ENCODE results near the gene CRIP1.

The CRIP1 gene

DNA sequence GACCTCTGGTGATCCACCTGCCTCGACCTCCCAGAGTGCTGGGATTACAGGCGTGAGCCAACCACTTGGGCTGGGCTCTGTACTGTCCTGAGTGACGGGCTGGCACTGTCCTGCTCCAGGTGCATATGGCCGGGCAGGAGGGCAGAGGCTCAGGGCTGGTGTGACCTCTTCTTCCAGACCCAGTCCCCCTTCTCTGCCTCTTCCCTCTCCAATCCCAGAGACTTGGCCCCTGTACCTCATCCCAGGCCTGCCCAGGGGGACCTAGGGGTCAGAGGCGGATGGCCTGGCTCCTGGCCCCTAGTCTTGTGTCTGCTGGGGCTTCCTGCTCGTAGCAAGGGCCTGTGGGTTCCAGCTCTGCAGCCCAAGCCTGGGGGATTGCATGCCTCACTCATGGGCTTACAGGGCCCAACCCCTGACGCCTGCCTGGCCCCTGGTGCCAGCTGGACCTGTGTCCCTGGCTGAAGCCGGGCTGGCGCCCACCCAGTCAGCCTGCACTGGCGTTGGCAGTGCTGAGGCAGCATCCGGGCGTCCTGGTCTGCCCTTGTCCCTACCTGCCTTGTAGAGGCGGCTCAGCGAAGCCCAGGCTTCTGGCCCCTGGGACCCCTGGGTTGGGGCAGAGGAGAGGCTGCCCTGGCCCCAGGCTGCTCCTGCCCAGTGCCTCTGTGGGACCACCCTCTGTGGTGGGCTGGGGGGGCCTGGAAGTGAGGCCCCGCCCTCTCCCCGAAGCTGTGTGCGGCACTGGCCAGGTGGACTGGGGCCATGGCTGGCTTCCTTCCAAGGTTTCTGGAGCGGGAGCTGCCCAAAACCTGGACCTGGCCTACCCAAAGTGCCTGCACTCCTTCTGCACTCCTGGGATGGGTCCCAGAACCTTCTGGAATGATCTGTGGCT is 8.7 kb downstream of the CRIP1 start:
- no peak for DNase-seq

DNA sequence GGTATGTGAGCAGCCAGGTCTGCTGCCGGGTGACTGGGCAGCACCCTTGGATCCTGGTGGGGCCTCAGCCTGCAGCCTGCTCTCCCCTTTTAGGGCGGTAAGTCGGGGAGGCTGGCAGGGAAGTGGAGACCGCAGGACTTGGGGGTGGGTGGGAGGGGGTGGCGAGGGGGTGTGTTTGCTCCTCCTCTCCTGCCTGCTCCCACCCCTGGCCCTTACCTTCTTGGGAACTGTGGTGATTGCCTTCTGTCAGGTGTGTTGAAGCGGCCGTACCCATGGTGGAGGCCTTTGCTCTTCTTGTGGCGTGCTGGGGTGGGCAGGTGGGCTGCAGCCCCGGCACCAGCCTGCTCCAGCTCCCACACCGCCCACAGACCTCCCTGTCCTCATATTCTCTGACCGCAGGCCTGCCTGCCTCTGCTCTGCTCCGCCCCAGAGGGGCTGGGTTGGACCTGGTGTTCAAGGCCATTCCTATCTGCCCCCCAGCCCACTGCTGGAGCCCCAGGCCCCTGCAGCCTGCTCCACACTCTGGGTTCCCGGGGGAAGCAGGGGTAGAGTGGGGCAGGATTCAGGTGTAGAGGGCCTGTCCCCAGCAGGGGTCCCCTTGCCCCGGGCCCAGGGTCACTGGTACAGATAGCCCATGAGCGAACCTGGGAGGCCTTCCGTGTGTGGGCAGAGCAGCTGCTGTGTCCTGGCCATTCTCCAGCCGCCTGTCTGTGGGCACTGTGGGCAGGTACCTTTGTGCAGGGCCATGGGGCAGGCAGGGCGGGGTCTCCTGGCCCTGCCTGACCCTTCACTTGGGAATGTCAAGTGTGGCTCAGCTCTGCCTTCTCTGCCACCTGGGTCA is 9.5 kb downstream of the CRIP1 start:
- no peak for DNase-seq

DNA sequence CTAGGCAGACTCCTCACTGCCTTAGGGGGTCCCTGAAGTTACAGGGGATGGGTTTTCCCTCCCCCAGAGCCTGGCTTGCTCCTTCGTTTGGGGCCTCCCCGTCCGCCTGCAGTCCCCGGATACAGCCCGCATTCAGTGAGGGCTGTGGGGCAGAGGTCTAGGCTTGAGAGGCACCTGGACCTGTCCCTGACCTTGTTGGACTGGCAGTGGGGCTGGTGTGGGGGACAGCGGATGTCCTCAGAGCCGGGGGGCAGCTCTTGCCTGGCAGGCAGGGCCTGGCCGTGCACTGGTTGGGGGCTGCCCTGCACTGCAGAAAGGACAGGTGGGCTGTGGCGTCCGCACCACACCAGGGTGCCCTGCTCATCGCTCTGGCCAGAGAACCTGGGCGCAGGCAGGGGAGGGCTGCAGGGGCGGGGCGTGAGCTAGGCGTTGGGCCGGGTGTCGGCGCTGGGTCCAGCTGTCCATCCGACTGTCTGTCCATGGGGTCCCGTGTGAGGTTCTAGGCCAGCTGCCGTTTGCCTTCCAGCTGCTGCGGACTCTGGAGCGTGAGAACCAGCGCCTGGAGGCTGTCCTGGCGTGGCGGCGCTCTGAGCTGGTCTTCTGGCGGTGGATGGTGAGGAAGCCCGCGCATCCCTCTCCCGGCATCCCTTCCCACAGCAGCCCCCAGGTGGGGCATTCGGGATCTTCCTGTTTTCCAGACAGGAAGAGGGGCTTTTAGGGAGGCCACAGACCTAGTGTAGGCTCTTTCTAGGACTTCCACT is 10.3 kb downstream of the CRIP1 start:
- DNase-seq, result no peak

DNA sequence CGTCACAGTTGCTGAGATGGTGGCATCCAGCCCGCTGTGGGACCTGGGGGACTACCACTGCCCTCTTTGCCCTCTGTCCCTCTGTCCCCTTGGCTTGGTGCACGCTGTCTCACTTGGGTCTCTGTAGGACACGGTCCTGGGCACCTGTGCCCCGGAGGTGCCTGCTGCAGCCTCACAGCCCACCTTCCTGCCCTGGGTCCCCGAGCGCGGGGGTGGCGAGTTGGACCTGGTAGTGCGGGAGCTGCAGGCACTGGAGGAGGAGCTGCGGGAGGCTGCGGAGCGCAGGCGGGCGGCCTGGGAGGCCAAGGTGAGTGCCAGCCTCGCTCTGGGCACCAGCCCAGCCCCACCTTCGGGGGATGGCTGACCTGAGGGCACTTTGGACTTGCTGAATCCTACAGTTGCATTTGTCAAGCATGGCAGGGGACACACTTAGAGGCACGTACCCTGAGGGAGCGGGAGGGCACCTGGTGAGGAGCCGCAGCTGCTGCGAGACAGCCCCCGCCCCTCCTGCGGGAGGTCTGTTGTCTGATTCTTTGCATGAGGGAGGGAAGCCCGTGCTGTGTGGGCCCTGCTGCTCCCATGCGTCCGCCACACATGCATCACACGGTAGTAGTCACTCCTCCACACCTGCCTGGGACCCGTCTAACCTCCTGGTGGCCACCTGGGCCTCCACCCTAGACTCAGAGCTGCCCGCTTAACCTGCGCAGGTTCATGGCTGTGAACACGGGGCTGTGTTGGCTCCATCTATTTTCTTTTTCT is 11.2 kb downstream of the CRIP1 start:
- DNase-seq, result no peak

DNA sequence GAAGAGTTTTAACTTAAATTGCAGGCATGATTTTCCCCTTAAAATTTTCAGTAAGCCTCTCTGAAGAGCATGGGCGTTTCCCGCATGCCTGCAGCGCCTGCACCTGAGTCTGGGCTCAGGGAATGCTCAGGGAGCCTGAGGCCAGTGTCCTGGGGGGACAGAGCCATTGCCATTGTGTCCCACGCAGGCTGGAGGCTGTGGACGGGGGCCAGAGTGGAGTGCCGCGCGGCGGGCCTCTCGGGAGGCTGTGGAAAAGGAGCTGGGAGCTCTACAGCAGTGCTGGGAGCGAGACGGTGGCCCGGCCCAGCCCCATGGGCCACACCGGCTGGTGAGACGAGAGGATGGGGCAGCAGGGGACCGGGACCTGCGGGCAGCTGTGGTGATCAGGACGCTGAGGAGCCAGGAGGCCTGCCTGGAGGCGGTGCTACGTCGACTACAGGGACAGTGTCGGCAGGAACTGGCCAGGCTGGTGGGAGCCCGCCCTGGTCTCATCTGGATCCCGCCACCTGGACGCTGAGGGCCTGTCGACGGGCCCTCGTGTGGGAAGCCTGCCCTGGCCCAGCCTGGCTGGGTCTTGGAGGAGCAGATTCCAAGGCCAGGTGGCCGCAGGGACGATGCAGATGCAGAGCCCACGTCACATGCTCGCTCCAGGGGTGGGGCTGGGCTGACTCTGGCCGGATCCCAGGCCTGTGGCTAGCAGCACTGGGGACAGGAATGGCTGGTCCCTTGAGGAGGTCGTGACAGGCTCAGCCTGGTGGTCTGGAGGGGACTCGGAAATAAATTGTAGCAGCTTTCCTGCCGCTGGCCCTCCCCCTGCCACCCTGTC is 12.0 kb downstream of the CRIP1 start:
- no peak for DNase-seq

DNA sequence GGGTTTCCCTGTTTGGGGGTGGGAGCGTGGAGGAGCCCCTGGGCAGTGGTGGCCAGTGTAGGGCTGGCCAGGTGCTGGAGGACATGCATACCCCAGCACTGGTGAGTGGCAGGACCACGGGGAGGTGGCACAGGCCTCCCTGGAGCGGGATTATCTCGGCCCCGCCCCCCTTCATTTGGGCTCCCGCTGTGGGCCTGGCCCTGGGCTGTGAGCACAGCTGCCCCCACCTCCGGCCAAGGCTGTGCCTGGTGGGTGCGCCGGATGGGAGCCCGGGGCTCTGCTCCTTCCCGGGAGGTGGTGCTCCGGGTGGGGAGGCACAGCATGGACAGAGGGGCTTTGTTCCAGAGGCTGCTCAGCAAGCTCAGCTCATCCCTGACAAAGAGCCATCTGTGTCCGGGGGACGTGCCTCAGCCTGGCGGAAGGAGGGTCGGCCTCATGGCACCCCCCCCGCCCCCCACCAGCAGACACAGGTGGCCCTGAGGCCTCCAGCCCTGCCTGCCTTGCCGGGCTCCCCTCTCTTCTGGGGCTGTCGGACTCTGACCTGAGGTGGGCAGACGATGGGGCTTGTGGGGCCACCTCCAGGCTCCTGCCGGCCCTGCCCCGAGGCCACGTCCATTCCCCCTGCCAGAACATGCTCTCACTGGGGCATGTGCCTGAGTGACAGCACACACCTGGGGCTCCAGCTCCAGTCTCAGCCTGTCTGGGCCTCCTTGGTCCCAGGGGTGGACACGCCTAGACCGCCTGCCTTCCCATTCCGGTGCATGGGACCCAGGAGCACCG is 12.8 kb downstream of the CRIP1 start:
- no peak for DNase-seq

DNA sequence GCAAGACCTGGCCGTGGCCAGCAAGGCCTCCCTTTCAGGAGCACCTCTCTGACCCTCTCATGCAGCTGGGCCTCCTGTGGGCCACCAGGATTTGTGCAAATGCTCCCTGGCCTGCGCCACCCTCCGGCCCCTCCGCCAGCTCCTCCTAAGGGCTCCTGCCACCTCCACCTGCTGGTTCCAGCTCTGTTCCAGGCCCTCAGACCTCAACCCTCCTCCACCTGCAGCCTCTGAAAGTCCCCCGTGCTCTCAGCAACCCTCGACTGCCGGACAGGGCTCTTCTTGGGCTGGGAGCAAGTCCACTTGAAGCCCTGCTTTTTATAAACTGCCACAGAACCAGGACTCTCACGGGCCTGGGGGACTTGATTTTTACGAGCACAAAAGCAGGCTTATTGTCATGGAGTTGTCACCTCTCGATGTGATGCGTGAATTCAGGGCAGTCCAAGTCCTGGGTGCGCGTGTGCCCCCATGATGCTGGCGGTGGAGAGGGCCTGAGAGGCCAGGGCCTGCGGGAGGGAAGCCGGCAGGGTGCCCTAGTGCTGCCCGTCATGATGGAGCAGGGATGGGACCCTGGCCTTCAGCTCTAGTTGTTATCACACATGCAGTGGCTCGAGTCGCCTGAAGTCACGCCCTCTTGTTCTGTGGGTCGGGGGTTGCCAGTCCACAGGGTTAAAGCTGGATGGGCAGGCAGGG is 13.5 kb downstream of the CRIP1 start:
- no peak for DNase-seq

DNA sequence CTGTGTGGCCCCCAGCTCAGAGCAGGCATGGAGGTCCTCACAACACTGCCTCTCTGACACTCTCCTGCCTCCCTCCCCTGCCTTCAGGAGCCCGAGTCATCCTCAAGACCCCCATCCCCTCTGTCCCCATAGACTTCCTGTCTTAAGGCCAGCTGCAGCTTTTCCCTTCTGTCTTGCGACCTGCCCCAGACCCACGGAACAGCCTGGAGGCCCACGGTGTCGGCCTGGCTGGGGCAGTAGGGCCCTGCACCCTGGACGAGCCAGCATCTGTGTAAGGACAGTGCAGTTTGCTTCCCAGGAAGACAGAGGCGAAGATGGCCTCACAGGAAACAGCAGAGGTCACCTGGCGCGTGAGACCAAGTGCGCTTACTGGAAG is 14.0 kb downstream of the CRIP1 start:
- DNase-seq, result no peak

DNA sequence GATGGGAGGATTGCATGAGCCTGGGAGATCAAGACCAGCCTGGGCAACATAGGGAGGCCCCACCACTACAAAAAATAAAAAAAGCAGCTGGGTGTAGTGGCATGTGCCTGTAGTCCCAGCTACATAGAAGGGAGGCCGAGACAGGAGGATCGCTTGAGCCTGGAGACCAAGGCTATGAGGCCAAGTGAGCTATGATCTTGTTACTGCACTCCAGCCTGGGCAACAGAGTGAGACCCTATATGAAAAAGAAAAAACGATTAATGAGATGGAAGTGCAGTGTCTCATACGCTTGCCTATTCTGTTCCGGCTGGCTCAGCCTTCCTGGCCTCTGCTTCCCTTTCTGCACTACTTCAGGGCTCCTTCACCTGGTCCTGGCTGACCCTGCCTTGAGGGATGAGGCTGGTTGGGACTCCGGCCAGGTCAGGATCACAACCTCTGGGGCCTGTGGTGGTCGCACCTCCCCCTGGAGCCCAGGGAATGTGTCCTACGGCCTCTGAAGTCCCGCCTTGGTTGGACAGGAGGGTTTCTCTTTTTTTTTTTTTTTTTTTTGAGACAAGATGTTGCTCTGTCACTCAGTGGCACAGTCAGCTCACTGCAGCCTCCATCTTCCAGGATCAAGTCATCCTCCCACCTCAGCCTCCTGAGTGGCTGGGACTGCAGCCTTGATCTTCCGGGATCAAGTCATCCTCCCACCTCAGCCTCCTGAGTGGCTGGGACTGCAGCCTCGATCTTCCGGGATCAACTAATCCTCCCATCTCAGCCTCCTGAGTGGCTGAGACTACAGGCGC is 15.0 kb downstream of the CRIP1 start:
- DNase-seq, result no peak

DNA sequence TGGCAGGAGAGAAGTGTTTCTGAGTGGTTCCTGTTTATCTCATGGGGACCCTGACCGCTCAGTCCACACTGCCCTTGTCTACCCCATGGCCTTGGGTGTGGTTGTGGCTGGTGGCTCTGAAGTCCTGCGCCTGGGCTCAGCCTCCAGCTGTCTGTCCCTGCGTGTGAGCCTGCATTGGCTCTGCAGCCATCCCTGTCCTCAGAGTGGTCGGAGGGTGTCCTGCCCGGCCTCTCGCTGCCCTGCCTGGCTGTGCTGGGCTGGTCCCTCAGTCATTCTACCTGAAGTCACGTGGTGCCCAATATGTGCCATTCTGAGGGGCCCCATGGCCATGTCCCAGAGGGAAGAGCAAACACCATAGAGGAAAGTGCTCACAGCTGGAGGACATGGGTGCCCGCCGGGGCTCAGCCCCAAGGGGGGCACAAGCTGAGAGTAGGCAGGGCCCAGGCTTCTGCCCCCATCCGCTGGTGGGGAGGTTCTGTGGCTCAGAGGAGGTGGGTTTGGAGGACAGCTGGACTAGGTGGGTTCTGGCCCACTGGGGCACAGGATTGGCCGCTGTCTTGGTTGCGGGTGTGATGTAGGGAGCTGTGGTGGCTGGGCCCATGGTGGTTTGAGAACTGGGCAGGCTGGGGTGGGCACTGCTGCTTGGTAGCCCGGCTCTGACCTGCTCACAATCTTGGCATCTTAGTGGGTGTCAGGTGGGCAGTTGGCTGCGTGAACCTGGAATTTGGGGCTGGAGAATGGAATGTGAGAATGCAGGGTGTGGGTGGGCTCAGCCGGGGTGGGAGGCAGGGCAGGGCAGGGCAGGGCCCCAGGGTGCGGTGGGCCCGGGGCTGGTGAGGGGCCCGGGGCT is 16.0 kb downstream of the CRIP1 start:
- DNase-seq, result no peak

DNA sequence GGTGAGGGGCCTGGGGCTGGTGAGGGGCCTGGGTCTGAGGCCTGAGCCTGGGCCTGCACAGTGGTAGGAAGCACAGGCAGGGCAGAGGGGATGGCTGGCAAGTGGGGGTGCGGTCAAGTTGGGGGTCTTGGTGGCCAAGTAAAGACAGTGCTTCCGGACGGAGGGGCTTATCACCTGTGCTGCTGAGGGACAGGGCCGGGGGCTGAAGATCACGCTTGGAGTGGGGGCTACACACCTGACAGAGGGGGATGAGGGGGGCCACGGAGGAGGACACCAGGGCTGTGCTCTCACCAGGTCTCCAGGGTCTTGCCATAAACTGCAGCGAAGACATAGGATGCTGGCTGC is 16.6 kb downstream of the CRIP1 start:
- DNase-seq, result no peak

DNA sequence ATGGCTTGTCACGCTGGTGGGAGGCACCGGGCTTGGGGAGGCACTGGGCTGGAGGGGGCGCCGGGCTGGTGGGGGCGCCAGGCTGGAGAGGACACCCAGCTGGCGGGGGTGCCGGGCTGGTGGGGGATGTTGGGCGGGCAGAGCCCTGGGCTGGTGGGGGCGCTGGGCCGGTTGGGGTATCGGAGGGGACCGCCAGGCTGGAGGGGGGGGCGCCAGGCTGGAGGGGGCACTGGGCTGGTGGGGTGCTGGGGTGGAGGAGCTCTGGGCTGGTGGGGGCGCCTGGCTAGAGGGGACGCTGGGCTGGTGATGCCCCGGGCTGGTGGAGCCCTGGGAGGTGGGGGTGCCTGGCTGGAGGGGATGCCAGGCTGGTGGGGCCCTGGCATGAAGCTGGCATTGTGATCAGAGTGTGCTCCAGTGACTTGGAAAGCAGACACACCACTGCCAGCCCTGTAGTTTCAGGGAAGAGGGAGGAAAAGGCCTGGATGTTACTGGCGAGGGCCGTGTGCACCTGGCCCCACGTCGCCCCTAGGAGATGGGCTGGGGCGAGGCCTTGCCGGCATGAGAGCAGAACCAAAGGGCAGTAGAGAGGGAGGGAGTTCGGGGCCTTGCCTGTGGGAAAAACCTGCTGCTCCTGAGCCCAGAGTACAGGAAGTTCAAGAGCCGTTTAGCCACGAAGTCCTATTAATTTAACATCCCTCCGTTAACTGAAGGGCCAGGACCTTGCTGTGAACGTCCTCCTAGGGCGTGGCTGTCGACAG is 17.4 kb downstream of the CRIP1 start:
- no peak for DNase-seq

DNA sequence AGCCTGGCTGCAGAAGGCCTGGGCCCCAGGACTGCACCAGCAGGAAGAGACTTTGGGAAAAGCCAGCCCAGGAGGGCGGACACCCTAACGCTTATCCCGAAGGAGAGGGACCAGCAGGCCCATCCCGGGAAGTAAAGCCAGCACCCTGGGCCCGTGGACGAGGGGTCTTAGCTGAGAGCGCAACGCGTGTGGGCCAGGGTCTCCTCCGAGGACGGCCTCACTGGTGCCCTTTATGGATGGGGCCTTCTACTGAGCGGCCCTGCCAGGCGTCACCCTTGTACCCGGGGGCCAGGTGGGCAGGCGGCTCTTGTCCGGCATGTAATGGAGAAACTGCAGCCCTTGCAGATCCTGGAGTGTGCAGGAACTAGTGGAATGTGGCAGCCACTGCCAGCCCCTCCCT is 18.4 kb downstream of the CRIP1 start:
- no peak for DNase-seq

DNA sequence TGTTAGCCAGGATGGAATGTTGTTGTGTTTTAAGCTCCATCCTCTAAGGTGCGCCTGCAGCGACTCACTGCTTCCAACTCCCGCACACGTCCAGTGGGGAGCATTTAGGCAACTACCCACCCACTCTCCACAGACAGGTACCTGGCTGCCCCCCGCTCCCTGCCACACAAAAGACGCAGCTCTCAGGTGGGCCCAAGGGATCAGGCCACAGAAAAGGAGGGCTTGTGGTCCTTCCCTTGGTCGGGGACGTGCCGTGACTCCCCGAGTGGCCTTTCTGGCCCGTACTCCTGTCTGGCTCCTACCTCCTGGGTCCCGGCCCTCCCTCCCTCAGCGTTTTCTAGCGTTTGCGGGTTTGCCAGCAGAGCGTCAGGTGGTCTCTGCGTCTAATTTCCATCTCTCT is 20.6 kb downstream of the CRIP1 start:
- DNase-seq, result no peak

DNA sequence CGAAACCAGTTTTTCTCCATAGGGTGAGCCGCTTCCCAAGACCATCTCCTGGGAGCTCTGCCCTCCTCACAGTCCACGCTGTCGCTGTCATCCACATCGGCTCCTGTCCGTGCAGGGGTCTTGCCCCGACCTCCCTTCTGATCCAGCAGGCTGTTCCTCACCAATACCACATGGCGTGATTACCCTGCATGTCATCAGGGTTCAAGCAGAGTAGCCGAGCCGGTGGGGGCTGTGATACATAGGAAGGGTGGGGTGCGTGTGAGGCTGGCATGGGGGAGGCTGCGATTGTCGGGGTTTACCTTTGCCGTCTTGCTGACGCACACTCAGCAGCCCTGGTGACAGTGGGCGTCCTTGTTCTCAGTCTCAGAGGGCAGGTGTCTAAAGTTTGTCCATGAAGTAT is 21.4 kb downstream of the CRIP1 start:
- DNase-seq, result no peak

DNA sequence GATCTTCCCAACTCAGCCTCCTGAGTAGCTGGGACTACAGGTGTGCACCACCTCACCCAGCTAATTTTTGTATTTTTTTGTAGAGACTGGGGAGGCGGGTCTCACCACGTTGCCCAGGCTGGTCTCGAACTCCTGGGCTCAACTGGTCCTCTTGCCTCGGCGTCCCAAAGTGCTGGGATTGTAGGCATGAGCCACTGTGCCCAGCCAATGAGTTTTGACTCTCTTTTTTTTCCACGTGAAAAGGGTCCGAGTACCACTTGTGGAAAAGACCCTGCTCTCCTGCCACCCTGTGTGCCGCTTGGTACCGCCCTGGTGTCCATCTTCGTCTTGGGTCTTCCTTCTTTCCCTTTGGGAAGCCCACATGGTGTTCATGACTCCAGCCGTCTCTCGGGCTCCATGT is 21.9 kb downstream of the CRIP1 start:
- no peak for DNase-seq

DNA sequence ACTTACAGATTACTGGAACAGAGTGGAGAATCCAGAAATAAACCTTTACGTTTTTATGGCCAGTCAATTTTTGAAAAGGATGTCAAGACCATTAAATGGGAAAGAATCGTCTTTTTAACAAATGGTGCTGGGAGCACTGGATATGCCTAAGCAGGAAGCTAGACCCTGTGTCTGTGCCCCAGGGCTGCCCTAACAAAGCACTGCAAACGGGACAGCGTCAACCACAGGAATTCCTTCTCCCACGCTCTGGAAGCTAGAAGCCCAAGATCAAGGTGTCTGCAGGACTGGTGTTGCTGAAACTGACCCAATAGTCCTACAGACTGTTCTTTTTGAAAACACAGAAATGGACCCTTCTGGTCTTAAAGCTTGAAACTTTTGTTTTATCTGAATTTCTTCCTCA is 30.4 kb downstream of the CRIP1 start:
- DNase-seq, result no peak

Data from activated gamma-delta T cell (primary cell).